CD4-positive, CD25-positive, alpha-beta regulatory T cell (primary cell): ENCODE data around the gene SH3BP5L. TPM values are rescaled to one million over a fixed set of nuclear protein-coding genes. Genes with fewer than 3 reads are reported as not detected.

Source experiments
- ATAC-seq, 2 donors: fragments of 150-1000 bp; cut with Tn5 transposase; one replicate each; pipeline ENCODE4 v1.10.0; 2021; ENCODE audit warnings: low read depth in 2 of 2, moderate number of reproducible peaks in 2 of 2, moderate library complexity in 1 of 2
- DNase-seq, 3 donors: peaks; one replicate each; pipeline versions ENCODE4 v3.0.0 to v3.0.0-alpha.2; 2012 to 2022; ENCODE audit warnings: mixed read lengths in 1 of 3
- H3K27ac ChIP-seq: one replicate; pipeline ENCODE4 v1.7.0; 2013; ENCODE audit warnings: mild to moderate bottlenecking, low read length; ENCODE audit not compliant: insufficient read depth, poor library complexity, severe bottlenecking
- H3K27me3 ChIP-seq: one replicate; pipeline ENCODE4 v1.7.0; 2013; ENCODE audit warnings: low read length; ENCODE audit not compliant: control insufficient read depth, insufficient read depth
- H3K36me3 ChIP-seq: one replicate; pipeline ENCODE4 v1.7.0; 2013; ENCODE audit warnings: mild to moderate bottlenecking, low read length, moderate library complexity; ENCODE audit not compliant: control insufficient read depth, insufficient read depth
- H3K4me1 ChIP-seq: 2 replicates; pipeline ENCODE4 v1.7.0; 2013; ENCODE audit warnings: mild to moderate bottlenecking, low read length; ENCODE audit not compliant: insufficient read depth, control insufficient read depth, poor library complexity, severe bottlenecking
- H3K4me3 ChIP-seq: one replicate; pipeline ENCODE4 v1.7.0; 2013; ENCODE audit warnings: low read depth, mild to moderate bottlenecking, low read length, moderate library complexity
- H3K9me3 ChIP-seq, 2 experiments: 1 replicate in 1 of 2; 2 replicates in 1 of 2; pipeline ENCODE4 v1.7.0; 2013; ENCODE audit warnings: low read length in 2 of 2, mild to moderate bottlenecking in 1 of 2, moderate library complexity in 1 of 2; ENCODE audit not compliant: control insufficient read depth in 2 of 2
- H3K27ac Mint-ChIP-seq, 3 donors: one replicate each; pipeline ENCODE4 v1.8.0; 2020 to 2022; ENCODE audit warnings: mild to moderate bottlenecking in 3 of 3, mixed read lengths in 3 of 3, moderate library complexity in 2 of 3
- H3K27me3 Mint-ChIP-seq: one replicate; pipeline ENCODE4 v1.8.0; 2022; ENCODE audit warnings: mild to moderate bottlenecking, mixed read lengths
- H3K36me3 Mint-ChIP-seq: one replicate; pipeline ENCODE4 v1.8.0; 2020; ENCODE audit warnings: mixed read lengths
- H3K4me1 Mint-ChIP-seq, 4 donors: one replicate each; pipeline ENCODE4 v1.8.0; 2020 to 2022; ENCODE audit warnings: mixed read lengths in 4 of 4, mild to moderate bottlenecking in 1 of 4
- H3K4me3 Mint-ChIP-seq, 4 donors: one replicate each; pipeline ENCODE4 v1.8.0; 2020 to 2022; ENCODE audit warnings: mild to moderate bottlenecking in 4 of 4, mixed read lengths in 4 of 4, moderate library complexity in 3 of 4
- H3K9me3 Mint-ChIP-seq, 7 donors: one replicate each; pipeline ENCODE4 v1.8.0; 2020 to 2022; ENCODE audit warnings: mixed read lengths in 7 of 7, mild to moderate bottlenecking in 3 of 7, moderate library complexity in 2 of 7
- polyA plus RNA-seq, 4 donors: library from polyadenylated mRNA; unstranded; fragments of 300-500 nt; fragmentation: Illumina TruSeq; gene quantifications; one replicate each; pipeline ENCODE4 v1.2.3, GENCODE V29; 2021
- total RNA-seq: library from RNA; stranded (reverse); gene quantifications from one replicate; pipeline ENCODE4 v1.2.3, GENCODE V29; 2022

SH3BP5L gene
- total RNA-seq (18.3 TPM), polyA plus RNA-seq (1 to 10 TPM; 2.2 to 6.5 (median 4.5) TPM)

DNA sequence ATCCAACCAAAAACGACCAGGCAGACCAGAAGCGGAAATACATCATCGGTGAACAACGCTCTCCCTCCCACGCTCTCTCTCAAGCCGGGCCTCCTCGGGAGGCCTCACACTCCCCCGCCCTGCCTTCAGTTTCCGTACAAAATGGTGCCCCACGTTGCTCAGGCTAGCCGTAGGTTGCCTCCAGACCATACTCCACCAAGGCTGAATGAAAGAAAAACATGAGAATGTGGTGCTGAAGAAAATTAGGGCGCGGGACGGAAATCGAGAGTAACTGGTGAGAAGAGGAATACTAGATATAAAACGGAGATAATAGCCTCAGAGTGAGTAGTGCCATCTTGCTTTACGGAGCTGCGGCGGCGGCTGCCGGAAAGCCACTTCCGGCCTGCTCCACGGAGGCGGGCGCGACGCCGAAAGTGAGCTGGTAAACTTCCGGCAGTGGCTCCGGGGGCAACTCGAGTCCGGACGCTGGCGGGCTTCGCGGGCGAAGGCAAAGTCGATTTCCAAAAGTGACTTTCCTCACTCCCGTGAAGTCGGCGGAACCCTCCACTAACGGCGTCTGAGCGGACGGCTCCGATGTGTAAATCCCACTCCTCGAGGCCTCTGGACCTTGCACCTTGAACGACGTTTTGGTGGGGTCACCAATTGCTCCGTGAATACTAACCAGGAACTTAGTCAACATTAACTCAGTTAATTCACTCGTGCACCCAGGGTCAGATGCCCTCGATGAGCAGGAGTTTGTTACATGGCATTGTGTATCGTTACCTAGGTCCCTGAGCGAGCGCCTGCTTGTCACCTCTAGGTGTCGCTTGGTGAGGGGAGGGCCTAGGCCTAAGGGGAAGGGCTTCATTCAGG is at the start of gene SH3BP5L:
SH3BP5L (minus strand) TSS at position 7 of the 852 bp plus-strand sequence. CDS start 980 bp downstream, outside the sequence.
- Mint-ChIP-seq H3K9me3 (peaks cover 0 to 1% (median 0%) of the 10 kb centered on the region in 7 donors), H3K36me3 (peaks cover 23% of the 10 kb centered on the region), H3K4me3 (peak within 1 kb of the TSS; percentile 95 to 99 (median 98)), H3K27me3 (peaks cover 10% of the 10 kb centered on the region), H3K27ac (peak within 1 kb of the TSS; percentile 98 to 99 (median 99)), H3K4me1 (peaks cover 4 to 60% (median 41%) of the 10 kb centered on the region in 4 donors)
- Histone ChIP-seq H3K4me3 (peak within 1 kb of the TSS; percentile 96), H3K27me3 (no peaks in the 10 kb centered on the region), H3K27ac (peak within 1 kb of the TSS; percentile 99), H3K9me3 (no peaks in the 10 kb centered on the region), H3K4me1 (peaks cover 52% of the 10 kb centered on the region), H3K36me3 (peaks cover 16% of the 10 kb centered on the region)
- DNase-seq: peak; percentile 85 to 98 (median 95)
- peak; percentile 86 to 89 for ATAC-seq

- Histone ChIP-seq H3K4me1 (peaks cover 17% of the 10 kb centered on the region), H3K9me3 (no peaks in the 10 kb centered on the region), H3K27ac (peak overlapping the region; percentile 87), H3K27me3 (no peaks in the 10 kb centered on the region), H3K36me3 (no peaks in the 10 kb centered on the region), H3K4me3 (peak overlapping the region; percentile 91)
- Mint-ChIP-seq H3K36me3 (peaks cover 7% of the 10 kb centered on the region), H3K27me3 (peaks cover 23% of the 10 kb centered on the region), H3K27ac (peak overlapping the region; percentile 97 to 100 (median 98)), H3K9me3 (peaks cover 0 to 8% (median 0%) of the 10 kb centered on the region in 7 donors), H3K4me3 (peak overlapping the region; percentile 91 to 98 (median 97)), H3K4me1 (peaks cover 9 to 42% (median 20%) of the 10 kb centered on the region in 4 donors)
- peak; percentile 73 to 91 (median 78) for DNase-seq
- peak; percentile 50 to 64 for ATAC-seq
These were observed 48.3 kb upstream of the SH3BP5L start for GRCh38 chr1:248873993-248874533.

DNA sequence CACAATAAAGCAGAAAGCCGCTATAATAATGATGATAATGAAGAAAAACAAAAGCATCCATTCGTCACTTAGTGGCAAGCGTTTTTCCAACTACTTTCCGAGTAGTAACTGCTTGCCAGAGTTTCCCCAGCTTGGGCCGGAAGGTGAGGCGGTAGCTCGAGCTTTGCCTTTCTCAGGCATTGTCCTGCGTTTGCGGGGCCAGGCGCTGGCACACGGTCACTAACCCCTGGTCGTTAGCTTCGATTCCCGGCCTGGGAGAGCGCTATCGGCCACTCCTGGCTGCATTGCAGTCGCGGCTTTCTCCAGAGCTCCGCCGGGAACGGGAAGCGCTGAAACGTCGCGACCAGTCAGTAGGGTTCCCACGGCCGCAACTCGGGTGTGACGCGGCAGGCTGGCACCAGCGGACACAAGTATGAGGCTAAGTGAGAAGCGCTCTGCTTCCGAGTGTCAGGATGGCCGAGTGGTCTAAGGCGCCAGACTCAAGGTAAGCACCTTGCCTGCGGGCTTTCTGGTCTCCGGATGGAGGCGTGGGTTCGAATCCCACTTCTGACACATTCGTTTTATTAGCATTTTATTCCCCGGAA is 47.8 kb upstream of the SH3BP5L start:
- Histone ChIP-seq H3K27me3 (no peaks in the 10 kb centered on the region), H3K36me3 (no peaks in the 10 kb centered on the region), H3K9me3 (no peaks in the 10 kb centered on the region), H3K4me1 (peaks cover 17% of the 10 kb centered on the region), H3K27ac (peak overlapping the region; percentile 87), H3K4me3 (peak overlapping the region; percentile 91)
- Mint-ChIP-seq H3K4me1 (peaks cover 9 to 41% (median 20%) of the 10 kb centered on the region in 4 donors), H3K36me3 (peaks cover 7% of the 10 kb centered on the region), H3K4me3 (peak overlapping the region; percentile 91 to 98 (median 97)), H3K27me3 (peaks cover 23% of the 10 kb centered on the region), H3K9me3 (peaks cover 0 to 8% (median 0%) of the 10 kb centered on the region in 7 donors), H3K27ac (peak overlapping the region; percentile 97 to 100 (median 98))
- ATAC-seq (peak; percentile 70 to 80), DNase-seq (peak; percentile 78 to 90 (median 87))

- Mint-ChIP-seq H3K27ac (peak overlapping the region; percentile 97 to 100 (median 98)), H3K4me3 (peak overlapping the region; percentile 91 to 98 (median 97)), H3K36me3 (peaks cover 7% of the 10 kb centered on the region), H3K27me3 (peaks cover 23% of the 10 kb centered on the region), H3K9me3 (peaks cover 0 to 8% (median 0%) of the 10 kb centered on the region in 7 donors), H3K4me1 (peaks cover 9 to 38% (median 20%) of the 10 kb centered on the region in 4 donors)
- peak overlapping the region; percentile 87 for H3K27ac ChIP-seq
- H3K36me3 ChIP-seq: no peaks in the 10 kb centered on the region
- H3K9me3 ChIP-seq: no peaks in the 10 kb centered on the region
- H3K27me3 ChIP-seq: no peaks in the 10 kb centered on the region
- H3K4me1 ChIP-seq: peaks cover 17% of the 10 kb centered on the region
- ATAC-seq (peak in 1 of 2 donors; percentile 23), DNase-seq (peak; percentile 27 to 49 (median 39))
- H3K4me3 ChIP-seq: peak overlapping the region; percentile 91
These were observed 47.2 kb upstream of the SH3BP5L start for GRCh38 chr1:248872752-248873408.

DNA sequence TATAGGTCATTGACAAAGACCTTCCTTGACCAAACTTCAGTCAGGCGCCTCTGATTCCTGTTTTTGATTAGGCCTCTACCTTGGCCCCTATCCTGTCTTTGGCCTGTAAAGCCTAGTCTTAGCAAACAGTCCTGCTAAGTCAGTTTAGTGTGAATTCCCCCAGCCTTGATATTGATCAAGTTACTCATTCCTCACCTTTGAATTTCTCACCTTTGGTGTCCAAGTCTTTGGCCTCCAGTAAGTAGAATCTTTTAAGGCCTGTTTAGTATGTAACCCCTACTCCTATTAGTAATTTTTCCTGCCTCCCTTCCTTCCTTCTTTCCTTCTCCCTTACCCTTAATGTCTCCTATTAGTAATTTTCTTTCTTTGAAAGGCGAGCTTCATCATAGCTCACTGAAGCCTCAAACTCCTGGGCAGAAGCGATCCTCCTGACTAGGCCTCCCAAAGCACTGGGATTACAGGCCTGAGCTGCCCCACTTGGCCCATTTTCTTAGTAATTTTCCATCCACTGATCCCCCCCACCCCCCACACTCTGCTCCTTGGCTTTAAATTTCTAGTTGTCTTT is 46.2 kb upstream of the SH3BP5L start:
- Histone ChIP-seq H3K4me1 (peaks cover 17% of the 10 kb centered on the region), H3K4me3 (no peak overlapping the region), H3K36me3 (no peaks in the 10 kb centered on the region), H3K27me3 (no peaks in the 10 kb centered on the region), H3K27ac (no peak overlapping the region), H3K9me3 (no peaks in the 10 kb centered on the region)
- Mint-ChIP-seq H3K4me3 (peak overlapping the region in 3 of 4 donors; percentile 42 to 49 (median 44)), H3K27me3 (peaks cover 19% of the 10 kb centered on the region), H3K4me1 (peaks cover 9 to 33% (median 20%) of the 10 kb centered on the region in 4 donors), H3K27ac (peak overlapping the region in 1 of 3 donors; percentile 68), H3K36me3 (peaks cover 7% of the 10 kb centered on the region), H3K9me3 (peaks cover 0 to 8% (median 0%) of the 10 kb centered on the region in 7 donors)
- DNase-seq: no peak
- no peak for ATAC-seq

DNA sequence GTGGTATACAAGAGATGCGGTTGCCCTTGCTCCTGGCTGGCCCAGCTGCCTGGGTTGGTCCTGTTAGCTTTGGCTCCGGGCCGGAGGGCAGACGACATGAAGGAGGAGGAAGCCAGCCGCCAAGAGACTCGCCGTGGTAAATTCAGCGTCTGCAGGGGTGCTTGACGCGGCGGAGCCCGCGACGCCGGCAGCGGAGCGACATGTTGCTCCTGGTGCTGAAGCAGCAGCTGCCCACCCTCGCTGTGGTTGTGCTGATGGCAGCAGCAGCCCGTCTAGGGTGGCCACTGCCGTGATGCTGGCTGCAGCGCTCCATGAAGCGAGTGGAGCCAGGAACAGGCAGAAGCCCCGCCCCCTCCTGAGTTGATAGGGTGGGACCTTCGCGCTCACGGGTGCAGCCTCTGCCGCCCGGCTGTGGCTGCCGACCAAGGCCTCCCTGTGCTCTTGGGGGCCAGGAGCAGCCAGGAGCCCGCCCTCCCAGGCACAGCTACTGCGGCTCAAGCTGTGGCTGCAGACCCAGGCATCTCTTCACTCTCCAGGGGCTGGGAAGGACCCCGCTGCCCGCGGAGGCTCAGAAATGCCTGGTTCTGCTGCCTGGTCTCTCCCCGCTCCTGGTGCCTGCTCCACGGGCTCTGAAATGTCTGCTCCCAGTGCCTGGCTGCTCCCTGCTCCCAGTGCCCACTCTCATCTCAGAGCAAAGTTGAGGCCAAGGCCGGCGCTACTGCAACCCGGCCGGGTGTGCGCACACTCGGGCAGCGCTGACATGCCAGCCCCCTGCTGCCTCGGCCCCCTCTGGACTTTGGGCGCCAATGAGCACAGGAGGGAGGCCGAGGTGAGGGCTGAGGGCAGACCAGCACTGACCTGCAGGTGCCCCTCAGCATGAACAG is 37.5 kb upstream of the SH3BP5L start:
- peaks cover 21 to 51% (median 30%) of the 10 kb centered on the region in 4 donors for H3K4me1 Mint-ChIP-seq
- peak; percentile 52 for ATAC-seq
- no peaks in the 10 kb centered on the region for H3K9me3 Mint-ChIP-seq
- H3K36me3 Mint-ChIP-seq: no peaks in the 10 kb centered on the region
- peaks cover 29% of the 10 kb centered on the region for H3K4me1 ChIP-seq
- H3K27ac ChIP-seq: peak overlapping the region; percentile 64
- no peaks in the 10 kb centered on the region for H3K27me3 ChIP-seq
- H3K4me3 Mint-ChIP-seq: peak overlapping the region; percentile 92 to 98 (median 95)
- H3K27ac Mint-ChIP-seq: peak overlapping the region; percentile 69 to 94 (median 94)
- no peaks in the 10 kb centered on the region for H3K36me3 ChIP-seq
- H3K27me3 Mint-ChIP-seq: no peaks in the 10 kb centered on the region
- peak overlapping the region; percentile 75 for H3K4me3 ChIP-seq
- DNase-seq: peak; percentile 75 to 88 (median 82)
- H3K9me3 ChIP-seq: no peaks in the 10 kb centered on the region
